Smooth muscle cell (in vitro differentiated cells): ENCODE measurements around the gene ZBTB20. TPM values are rescaled to one million over a fixed set of nuclear protein-coding genes. Genes with fewer than 3 reads are reported as not detected.

ENCODE experiments used
- DNase-seq: peaks from one replicate; lab custom pipeline; 2025; ENCODE audit not compliant: unreplicated experiment; lab: John Stamatoyannopoulos, UW
- H2AFZ ChIP-seq: fragments of 200-600 bp; sonication (generic); 2 replicates; pipeline ENCODE4 v1.6.0; 2016; ENCODE audit warnings: antibody characterized with exemption, low read depth, mild to moderate bottlenecking
- H3F3A ChIP-seq: fragments of 200-600 bp; sonication (generic); 2 replicates; pipeline ENCODE4 v1.6.0; 2017; ENCODE audit warnings: antibody characterized with exemption, low read depth
- H3K27ac ChIP-seq: fragments of 200-600 bp; sonication (generic); 2 replicates; pipeline ENCODE4 v1.5.1; 2016; ENCODE audit warnings: low read depth, mild to moderate bottlenecking
- H3K27me3 ChIP-seq: fragments of 200-600 bp; sonication (generic); 2 replicates; pipeline ENCODE4 v1.6.1; 2016; ENCODE audit warnings: low read depth, mild to moderate bottlenecking
- H3K36me3 ChIP-seq: fragments of 200-600 bp; sonication (generic); 2 replicates; pipeline ENCODE4 v1.5.1; 2016; ENCODE audit warnings: low read depth
- H3K4me1 ChIP-seq: fragments of 200-600 bp; sonication (generic); 2 replicates; pipeline ENCODE4 v1.5.1; 2016; ENCODE audit warnings: low read depth
- H3K4me2 ChIP-seq: fragments of 200-600 bp; sonication (generic); 2 replicates; pipeline ENCODE4 v1.6.0; 2016; ENCODE audit warnings: mild to moderate bottlenecking
- H3K4me3 ChIP-seq: fragments of 200-600 bp; sonication (generic); 2 replicates; pipeline ENCODE4 v1.5.1; 2016; ENCODE audit warnings: mild to moderate bottlenecking
- H3K79me2 ChIP-seq: fragments of 200-600 bp; sonication (generic); 2 replicates; pipeline ENCODE4 v1.6.0; 2016; ENCODE audit warnings: low read depth, mild to moderate bottlenecking
- H3K9ac ChIP-seq: fragments of 200-600 bp; sonication (generic); 2 replicates; pipeline ENCODE4 v1.6.0; 2016; ENCODE audit warnings: low read depth
- H3K9me3 ChIP-seq: fragments of 200-600 bp; sonication (generic); replicated peaks from 2 replicates; pipeline ENCODE4 v1.5.1; 2016; ENCODE audit warnings: low read depth
- H4K20me1 ChIP-seq: fragments of 200-600 bp; sonication (generic); 2 replicates; pipeline ENCODE4 v1.6.0; 2016; ENCODE audit warnings: low read depth
- WGBS: methylation state at CpG from one replicate; pipeline ENCODE4 v1.1.7; 2016; ENCODE audit warnings: low lambda C conversion rate; 5-methylcytosine and 5-hydroxymethylcytosine counted together
- polyA plus RNA-seq: library from polyadenylated mRNA; unstranded; fragments of >200 nt; fragmentation: Nextera tagmentation; extraction: Ambion mirVana; gene quantifications from 2 replicates; pipeline ENCODE4 v1.2.1, GENCODE V29; 2016
- total RNA-seq: library from RNA; depleted of rRNA; stranded (reverse); fragments of >200 nt; gene quantifications from 2 replicates; pipeline ENCODE4 v1.2.3, GENCODE V29; 2014
- TF ChIP-seq, protein P1 (sequence below): fragments of 200-600 bp; sonication (generic); IDR thresholded peaks from 2 replicates; pipeline ENCODE4 v1.5.1; 2017; ENCODE audit warnings: borderline replicate concordance, mild to moderate bottlenecking, antibody characterized with exemption; ENCODE audit not compliant: insufficient read depth, poor library complexity, severe bottlenecking

The ZBTB20 gene
- total and polyA plus RNA-seq, 2 experiments from 2014 or later, result 4.9 to 6.8 TPM

DNA sequence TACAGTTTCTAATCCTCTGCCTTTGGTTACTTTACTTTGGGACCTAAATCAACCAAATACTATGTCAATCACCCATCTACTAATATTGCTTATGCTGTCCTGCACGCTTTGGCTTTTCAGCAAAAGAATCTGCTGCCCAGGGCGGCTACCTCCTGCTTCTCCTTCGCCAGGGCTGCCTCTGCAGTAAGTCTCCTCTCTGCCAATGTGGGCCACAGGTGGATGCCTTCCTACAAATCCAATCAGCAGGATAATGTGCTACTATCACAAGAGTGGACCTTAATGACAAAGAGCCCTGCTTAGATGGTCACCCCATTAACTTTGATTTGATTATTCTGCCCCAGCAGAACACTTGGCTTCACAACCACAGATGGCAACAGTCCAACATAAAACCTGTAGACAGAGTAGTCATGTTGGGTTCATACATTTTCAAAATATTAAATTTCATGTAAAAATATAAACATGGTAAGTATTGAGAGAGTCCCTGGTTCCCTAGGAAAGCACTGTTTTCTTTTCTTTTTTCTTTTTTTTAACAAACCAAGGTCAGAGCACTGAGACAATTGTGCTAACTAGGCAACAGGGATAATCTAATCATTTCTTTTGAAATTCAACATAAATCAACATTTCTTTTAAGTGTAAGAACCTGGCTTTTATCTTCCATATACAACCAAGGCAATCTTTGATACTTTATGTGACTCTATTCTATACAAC lies 298.3 kb downstream of the ZBTB20 start:
- H3K27ac ChIP-seq, result no peak overlapping the region
- 88% methylated on average over 3 of the region's 3 CpGs for WGBS
- TF ChIP-seq, protein P1, sequence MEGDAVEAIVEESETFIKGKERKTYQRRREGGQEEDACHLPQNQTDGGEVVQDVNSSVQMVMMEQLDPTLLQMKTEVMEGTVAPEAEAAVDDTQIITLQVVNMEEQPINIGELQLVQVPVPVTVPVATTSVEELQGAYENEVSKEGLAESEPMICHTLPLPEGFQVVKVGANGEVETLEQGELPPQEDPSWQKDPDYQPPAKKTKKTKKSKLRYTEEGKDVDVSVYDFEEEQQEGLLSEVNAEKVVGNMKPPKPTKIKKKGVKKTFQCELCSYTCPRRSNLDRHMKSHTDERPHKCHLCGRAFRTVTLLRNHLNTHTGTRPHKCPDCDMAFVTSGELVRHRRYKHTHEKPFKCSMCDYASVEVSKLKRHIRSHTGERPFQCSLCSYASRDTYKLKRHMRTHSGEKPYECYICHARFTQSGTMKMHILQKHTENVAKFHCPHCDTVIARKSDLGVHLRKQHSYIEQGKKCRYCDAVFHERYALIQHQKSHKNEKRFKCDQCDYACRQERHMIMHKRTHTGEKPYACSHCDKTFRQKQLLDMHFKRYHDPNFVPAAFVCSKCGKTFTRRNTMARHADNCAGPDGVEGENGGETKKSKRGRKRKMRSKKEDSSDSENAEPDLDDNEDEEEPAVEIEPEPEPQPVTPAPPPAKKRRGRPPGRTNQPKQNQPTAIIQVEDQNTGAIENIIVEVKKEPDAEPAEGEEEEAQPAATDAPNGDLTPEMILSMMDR, result no peak

DNA sequence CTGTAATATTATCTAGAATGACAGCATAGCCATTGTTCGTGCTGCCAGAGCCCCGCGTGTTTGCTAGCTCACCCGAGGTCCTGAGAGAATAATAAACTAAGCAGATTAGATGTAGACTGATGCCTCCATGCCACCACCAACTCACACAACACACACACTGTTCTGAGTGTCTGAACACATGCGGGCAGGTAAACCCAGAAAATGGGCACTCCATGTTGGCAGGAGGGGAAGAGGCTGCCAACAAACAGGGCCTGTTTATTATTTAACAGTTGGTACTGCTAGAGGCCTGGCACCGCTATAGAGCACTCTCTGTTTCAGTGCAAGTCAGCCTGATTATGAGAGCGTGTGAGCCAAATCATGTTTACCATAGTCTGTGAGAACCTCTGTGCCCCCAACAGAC lies 299.0 kb downstream of the ZBTB20 start:
- no peak overlapping the region for H3K9ac ChIP-seq
- H3F3A ChIP-seq, result no peaks in the 10 kb centered on the region
- no peak overlapping the region for H3K27ac ChIP-seq
- H3K4me2 ChIP-seq, result no peak overlapping the region
- H3K36me3 ChIP-seq, result no peaks in the 10 kb centered on the region
- no peak overlapping the region for H2AFZ ChIP-seq
- H3K4me3 ChIP-seq, result no peak overlapping the region
- TF ChIP-seq, protein P1, result no peak
- 89% methylated on average over 7 of the region's 7 CpGs for WGBS
- no peaks in the 10 kb centered on the region for H3K4me1 ChIP-seq
- no peaks in the 10 kb centered on the region for H3K79me2 ChIP-seq
- H4K20me1 ChIP-seq, result no peaks in the 10 kb centered on the region
- no peaks in the 10 kb centered on the region for H3K9me3 ChIP-seq
- DNase-seq, result no peak
- H3K27me3 ChIP-seq, result no peaks in the 10 kb centered on the region

More for the DNA sequence above, 298.3 kb downstream of the ZBTB20 start:
- Histone ChIP-seq H3K9me3 (no peaks in the 10 kb centered on the region), H3K4me1 (no peaks in the 10 kb centered on the region), H3K4me3 (no peak overlapping the region), H3K79me2 (no peaks in the 10 kb centered on the region), H4K20me1 (no peaks in the 10 kb centered on the region), H3K9ac (no peak overlapping the region), H3K27me3 (no peaks in the 10 kb centered on the region), H3K36me3 (no peaks in the 10 kb centered on the region), H2AFZ (no peak overlapping the region), H3F3A (no peaks in the 10 kb centered on the region), H3K4me2 (no peak overlapping the region)
- DNase-seq, result no peak

DNA sequence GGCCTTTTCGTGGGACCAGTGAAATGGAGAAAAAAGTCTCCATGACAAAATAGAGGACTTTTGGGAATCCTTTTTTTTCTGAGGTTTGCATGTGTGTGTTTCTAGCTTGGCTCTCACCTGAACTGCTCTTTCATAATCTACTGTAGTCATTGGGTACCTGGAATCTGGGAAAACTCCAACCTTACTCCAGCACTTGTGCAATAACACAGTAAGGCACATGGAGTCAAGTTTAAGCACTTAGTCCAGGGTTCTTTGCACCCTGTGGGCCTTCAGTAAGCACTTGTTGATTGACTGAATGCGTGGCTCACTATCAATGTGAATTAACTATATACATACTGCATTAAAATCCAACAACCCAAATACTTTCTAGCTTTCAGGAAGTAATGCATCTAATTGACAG lies 299.5 kb downstream of the ZBTB20 start:
- no peak overlapping the region for H3K4me2 ChIP-seq
- WGBS, result 89% methylated on average over 2 of the region's 2 CpGs

More for the DNA sequence above, 299.5 kb downstream of the ZBTB20 start:
- no peak for DNase-seq
- Histone ChIP-seq H3K9me3 (no peaks in the 10 kb centered on the region), H3F3A (no peaks in the 10 kb centered on the region), H3K9ac (no peak overlapping the region), H3K36me3 (no peaks in the 10 kb centered on the region), H3K79me2 (no peaks in the 10 kb centered on the region), H3K4me3 (no peak overlapping the region), H3K27ac (no peak overlapping the region), H2AFZ (no peak overlapping the region), H4K20me1 (no peaks in the 10 kb centered on the region), H3K4me1 (no peaks in the 10 kb centered on the region), H3K27me3 (no peaks in the 10 kb centered on the region)
- TF ChIP-seq, protein P1, result no peak
